Fibroblast of lung (primary cell): Measurements from ENCODE around the gene MEF2D.

Experiments
- EZH2 ChIP-seq: IDR thresholded peaks from 2 replicates; pipeline ENCODE4 v1.5.1; 2012; ENCODE audit warnings: low read length, control low read depth, mild to moderate bottlenecking; ENCODE audit errors: missing control alignments
- TF ChIP-seq, protein P1 (sequence below), 2 donors: IDR thresholded peaks in 1 of 2; conservative IDR thresholded peaks in 1 of 2; 1 replicate in 1 of 2; 2 replicates in 1 of 2; pipeline ENCODE4 v1.5.1; 2011 to 2012; ENCODE audit warnings: low read length in 2 of 2, control low read depth in 1 of 2, inconsistent platforms in 1 of 2, low read depth in 1 of 2, mild to moderate bottlenecking in 1 of 2

DNA sequence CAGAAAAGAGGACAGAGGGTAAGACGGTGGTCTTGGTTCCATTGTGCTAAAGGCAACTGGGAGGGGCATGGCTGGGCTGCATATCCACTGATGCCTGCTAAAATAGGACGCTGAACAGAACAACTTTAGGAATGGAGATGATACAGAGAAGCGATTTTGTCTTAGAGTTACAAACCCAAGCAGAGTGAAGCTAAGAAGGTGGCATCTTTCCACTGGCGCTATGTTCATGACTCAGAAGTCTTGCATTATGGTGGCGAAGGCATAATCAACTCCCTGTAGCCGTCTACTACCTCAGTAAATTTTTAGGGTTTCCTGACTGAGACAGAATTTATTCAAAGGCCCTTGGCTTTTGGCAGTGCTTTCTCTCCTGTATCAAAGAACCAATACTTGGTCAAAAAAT lies 57.3 kb downstream of the MEF2D start:
- TF ChIP-seq, protein P1, sequence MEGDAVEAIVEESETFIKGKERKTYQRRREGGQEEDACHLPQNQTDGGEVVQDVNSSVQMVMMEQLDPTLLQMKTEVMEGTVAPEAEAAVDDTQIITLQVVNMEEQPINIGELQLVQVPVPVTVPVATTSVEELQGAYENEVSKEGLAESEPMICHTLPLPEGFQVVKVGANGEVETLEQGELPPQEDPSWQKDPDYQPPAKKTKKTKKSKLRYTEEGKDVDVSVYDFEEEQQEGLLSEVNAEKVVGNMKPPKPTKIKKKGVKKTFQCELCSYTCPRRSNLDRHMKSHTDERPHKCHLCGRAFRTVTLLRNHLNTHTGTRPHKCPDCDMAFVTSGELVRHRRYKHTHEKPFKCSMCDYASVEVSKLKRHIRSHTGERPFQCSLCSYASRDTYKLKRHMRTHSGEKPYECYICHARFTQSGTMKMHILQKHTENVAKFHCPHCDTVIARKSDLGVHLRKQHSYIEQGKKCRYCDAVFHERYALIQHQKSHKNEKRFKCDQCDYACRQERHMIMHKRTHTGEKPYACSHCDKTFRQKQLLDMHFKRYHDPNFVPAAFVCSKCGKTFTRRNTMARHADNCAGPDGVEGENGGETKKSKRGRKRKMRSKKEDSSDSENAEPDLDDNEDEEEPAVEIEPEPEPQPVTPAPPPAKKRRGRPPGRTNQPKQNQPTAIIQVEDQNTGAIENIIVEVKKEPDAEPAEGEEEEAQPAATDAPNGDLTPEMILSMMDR (conservative IDR thresholded peaks at IDR 0.05 in 1 of 2, IDR thresholded peaks at IDR 0.05 in 1 of 2; ENCODE audit: low read depth in 1 of 2, low read length in 2 of 2), result no peak
- TF ChIP-seq EZH2, result no peak
